Stimulated activated naive CD8-positive, alpha-beta T cell treated with anti-CD3 and anti-CD28 coated beads, Interleukin-15, amount 100 ng/mL, for 72 hours (primary cell): ENCODE measurements around the gene KLLN.
A peak's percentile ranks its signal among the peaks of the same experiment; 100 is the strongest.
"Not testable (repeated sequence)": the region's sequence is repeated elsewhere in the genome, so short reads cannot be mapped to it uniquely, and the experiment has no call there.

Experiments
- ATAC-seq: fragments of 150-1000 bp; cut with Tn5 transposase; 2 replicates; pipeline ENCODE4 v1.10.0; 2021; ENCODE audit warnings: mild to moderate bottlenecking, moderate library complexity
- DNase-seq, 2 donors: peaks; one replicate each; pipeline ENCODE4 v3.0.0; 2021 to 2022
- H3K27ac Mint-ChIP-seq, 2 donors: one replicate each; pipeline ENCODE4 v1.8.0; 2022; ENCODE audit warnings: mild to moderate bottlenecking in 2 of 2, mixed read lengths in 2 of 2, moderate library complexity in 2 of 2
- H3K27me3 Mint-ChIP-seq: one replicate; pipeline ENCODE4 v1.8.0; 2022; ENCODE audit warnings: mixed read lengths
- H3K4me1 Mint-ChIP-seq: one replicate; pipeline ENCODE4 v1.8.0; 2022; ENCODE audit warnings: mild to moderate bottlenecking, mixed read lengths
- H3K4me3 Mint-ChIP-seq, 2 donors: one replicate each; pipeline ENCODE4 v1.8.0; 2022; ENCODE audit warnings: mild to moderate bottlenecking in 2 of 2, mixed read lengths in 2 of 2, moderate library complexity in 1 of 2
- H3K9me3 Mint-ChIP-seq, 2 donors: one replicate each; pipeline ENCODE4 v1.8.0; 2022; ENCODE audit warnings: mixed read lengths in 2 of 2

The KLLN gene

GRCh38 chr10:87872828-87873227 lies 9.5 kb upstream of the KLLN start:
- peaks cover 36% of the 10 kb centered on the region for H3K4me1 Mint-ChIP-seq
- no peak overlapping the region for H3K27ac Mint-ChIP-seq
- H3K9me3 Mint-ChIP-seq: no peaks in the 10 kb centered on the region
- no peak for ATAC-seq
- no peak for DNase-seq
- no peaks in the 10 kb centered on the region for H3K27me3 Mint-ChIP-seq
- no peak overlapping the region for H3K4me3 Mint-ChIP-seq

GRCh38 chr10:87869773-87870551 lies 6.6 kb upstream of the KLLN start:
- Mint-ChIP-seq H3K9me3 (no peaks in the 10 kb centered on the region), H3K4me3 (no peak overlapping the region), H3K4me1 (peaks cover 42% of the 10 kb centered on the region), H3K27ac (no peak overlapping the region), H3K27me3 (no peaks in the 10 kb centered on the region)
- no peak for ATAC-seq
- DNase-seq: no peak

GRCh38 chr10:87869139-87869538 lies 5.8 kb upstream of the KLLN start:
- peaks cover 42% of the 10 kb centered on the region for H3K4me1 Mint-ChIP-seq
- not testable (repeated sequence) for H3K27ac Mint-ChIP-seq, H3K9me3 Mint-ChIP-seq, ATAC-seq, DNase-seq, H3K27me3 Mint-ChIP-seq
- peak overlapping the region; percentile 19 to 49 for H3K4me3 Mint-ChIP-seq

- H3K27ac Mint-ChIP-seq: no peak overlapping the region
- H3K4me1 Mint-ChIP-seq: peaks cover 35% of the 10 kb centered on the region
- H3K27me3 Mint-ChIP-seq: no peaks in the 10 kb centered on the region
These were observed 4.9 kb upstream of the KLLN start for GRCh38 chr10:87868277-87868676.

GRCh38 chr10:87867453-87867852 lies 4.1 kb upstream of the KLLN start:
- Mint-ChIP-seq H3K4me1 (peaks cover 30% of the 10 kb centered on the region), H3K27ac (no peak overlapping the region), H3K9me3 (no peaks in the 10 kb centered on the region), H3K27me3 (no peaks in the 10 kb centered on the region), H3K4me3 (peak overlapping the region; percentile 97 to 98)
- no peak for ATAC-seq
- no peak for DNase-seq

More at GRCh38 chr10:87868277-87868676, 4.9 kb upstream of the KLLN start:
- no peaks in the 10 kb centered on the region for H3K9me3 Mint-ChIP-seq
- DNase-seq (no peak), ATAC-seq (no peak)
- peak overlapping the region; percentile 55 to 57 for H3K4me3 Mint-ChIP-seq

- Mint-ChIP-seq H3K4me3 (peak overlapping the region; percentile 97 to 98), H3K27me3 (no peaks in the 10 kb centered on the region), H3K27ac (peak overlapping the region in 1 of 2 donors; percentile 35), H3K4me1 (peaks cover 32% of the 10 kb centered on the region), H3K9me3 (no peaks in the 10 kb centered on the region)
- no peak for DNase-seq
- no peak for ATAC-seq
These were observed 3.2 kb upstream of the KLLN start for GRCh38 chr10:87866412-87866974.

GRCh38 chr10:87865241-87865881 lies 2.0 kb upstream of the KLLN start:
- H3K4me1 Mint-ChIP-seq: peaks cover 33% of the 10 kb centered on the region
- peak overlapping the region; percentile 97 to 98 for H3K4me3 Mint-ChIP-seq

GRCh38 chr10:87864496-87865059 lies 1.2 kb upstream of the KLLN start:
- H3K27me3 Mint-ChIP-seq: no peaks in the 10 kb centered on the region
- peak overlapping the region; percentile 97 to 98 for H3K4me3 Mint-ChIP-seq
- H3K27ac Mint-ChIP-seq: peak overlapping the region; percentile 90 to 98
- peaks cover 36% of the 10 kb centered on the region for H3K4me1 Mint-ChIP-seq
- no peak for ATAC-seq
- no peaks in the 10 kb centered on the region for H3K9me3 Mint-ChIP-seq
- DNase-seq: no peak

More at GRCh38 chr10:87865241-87865881, 2.0 kb upstream of the KLLN start:
- peak overlapping the region; percentile 90 to 98 for H3K27ac Mint-ChIP-seq
- no peaks in the 10 kb centered on the region for H3K9me3 Mint-ChIP-seq
- no peaks in the 10 kb centered on the region for H3K27me3 Mint-ChIP-seq
- DNase-seq: no peak
- no peak for ATAC-seq

- peak overlapping the region; percentile 90 to 98 for H3K27ac Mint-ChIP-seq
- H3K4me1 Mint-ChIP-seq: peaks cover 32% of the 10 kb centered on the region
- peak; percentile 4 for ATAC-seq
- not testable (repeated sequence) for H3K9me3 Mint-ChIP-seq, H3K27me3 Mint-ChIP-seq
- peak; percentile 51 to 52 for DNase-seq
- H3K4me3 Mint-ChIP-seq: peak overlapping the region; percentile 97 to 98
These were observed 690 bp upstream of the KLLN start for GRCh38 chr10:87863951-87864495.

- ATAC-seq (peak; percentile 56), DNase-seq (no peak)
- H3K4me3 Mint-ChIP-seq: peak overlapping the region; percentile 97 to 98
- H3K27ac Mint-ChIP-seq: peak overlapping the region; percentile 92 to 96
- H3K4me1 Mint-ChIP-seq: peaks cover 24% of the 10 kb centered on the region
- H3K27me3 Mint-ChIP-seq: no peaks in the 10 kb centered on the region
- no peaks in the 10 kb centered on the region for H3K9me3 Mint-ChIP-seq
These were observed 667 bp downstream of the KLLN start for GRCh38 chr10:87862679-87863052.

- peak overlapping the region; percentile 92 to 96 for H3K27ac Mint-ChIP-seq
- peak overlapping the region; percentile 97 to 98 for H3K4me3 Mint-ChIP-seq
- peak; percentile 95 for DNase-seq
- peak; percentile 71 for ATAC-seq
- peaks cover 24% of the 10 kb centered on the region for H3K4me1 Mint-ChIP-seq
- no peaks in the 10 kb centered on the region for H3K9me3 Mint-ChIP-seq
- no peaks in the 10 kb centered on the region for H3K27me3 Mint-ChIP-seq
These were observed 1.2 kb downstream of the KLLN start for GRCh38 chr10:87861953-87862678.

GRCh38 chr10:87861566-87861952 lies 1.8 kb downstream of the KLLN start:
- H3K4me3 Mint-ChIP-seq: peak overlapping the region; percentile 97 to 98
- no peaks in the 10 kb centered on the region for H3K9me3 Mint-ChIP-seq
- ATAC-seq: peak; percentile 1
- no peaks in the 10 kb centered on the region for H3K27me3 Mint-ChIP-seq
- H3K4me1 Mint-ChIP-seq: peaks cover 20% of the 10 kb centered on the region
- peak overlapping the region in 1 of 2 donors; percentile 92 for H3K27ac Mint-ChIP-seq
- no peak for DNase-seq

- DNase-seq: no peak
- Mint-ChIP-seq H3K4me3 (peak overlapping the region; percentile 97 to 98), H3K4me1 (peaks cover 19% of the 10 kb centered on the region), H3K9me3 (no peaks in the 10 kb centered on the region), H3K27ac (no peak overlapping the region), H3K27me3 (no peaks in the 10 kb centered on the region)
- ATAC-seq: no peak
These were observed 2.4 kb downstream of the KLLN start for GRCh38 chr10:87860816-87861403.

GRCh38 chr10:87860156-87860795 lies 3.1 kb downstream of the KLLN start:
- Mint-ChIP-seq H3K4me3 (no peak overlapping the region), H3K4me1 (peaks cover 19% of the 10 kb centered on the region), H3K9me3 (no peaks in the 10 kb centered on the region), H3K27ac (no peak overlapping the region), H3K27me3 (no peaks in the 10 kb centered on the region)
- DNase-seq: peak in 1 of 2 donors; percentile 19
- ATAC-seq: no peak
